CD4-positive, CD25-positive, alpha-beta regulatory T cell (primary cell): ENCODE measurements around the gene NKD1. TPM values are rescaled to one million over a fixed set of nuclear protein-coding genes. Genes with fewer than 3 reads are reported as not detected.

ENCODE experiments used
- ATAC-seq, 2 donors: fragments of 150-1000 bp; cut with Tn5 transposase; one replicate each; pipeline ENCODE4 v1.10.0; 2021; ENCODE audit warnings: low read depth in 2 of 2, moderate number of reproducible peaks in 2 of 2, moderate library complexity in 1 of 2
- DNase-seq, 3 donors: peaks; one replicate each; pipeline versions ENCODE4 v3.0.0 to v3.0.0-alpha.2; 2012 to 2022; ENCODE audit warnings: mixed read lengths in 1 of 3
- H3K27ac ChIP-seq: one replicate; pipeline ENCODE4 v1.7.0; 2013; ENCODE audit warnings: mild to moderate bottlenecking, low read length; ENCODE audit not compliant: insufficient read depth, poor library complexity, severe bottlenecking
- H3K27me3 ChIP-seq: one replicate; pipeline ENCODE4 v1.7.0; 2013; ENCODE audit warnings: low read length; ENCODE audit not compliant: control insufficient read depth, insufficient read depth
- H3K36me3 ChIP-seq: one replicate; pipeline ENCODE4 v1.7.0; 2013; ENCODE audit warnings: mild to moderate bottlenecking, low read length, moderate library complexity; ENCODE audit not compliant: control insufficient read depth, insufficient read depth
- H3K4me1 ChIP-seq: 2 replicates; pipeline ENCODE4 v1.7.0; 2013; ENCODE audit warnings: mild to moderate bottlenecking, low read length; ENCODE audit not compliant: insufficient read depth, control insufficient read depth, poor library complexity, severe bottlenecking
- H3K4me3 ChIP-seq: one replicate; pipeline ENCODE4 v1.7.0; 2013; ENCODE audit warnings: low read depth, mild to moderate bottlenecking, low read length, moderate library complexity
- H3K9me3 ChIP-seq, 2 experiments: 1 replicate in 1 of 2; 2 replicates in 1 of 2; pipeline ENCODE4 v1.7.0; 2013; ENCODE audit warnings: low read length in 2 of 2, mild to moderate bottlenecking in 1 of 2, moderate library complexity in 1 of 2; ENCODE audit not compliant: control insufficient read depth in 2 of 2
- H3K27ac Mint-ChIP-seq, 3 donors: one replicate each; pipeline ENCODE4 v1.8.0; 2020 to 2022; ENCODE audit warnings: mild to moderate bottlenecking in 3 of 3, mixed read lengths in 3 of 3, moderate library complexity in 2 of 3
- H3K27me3 Mint-ChIP-seq: one replicate; pipeline ENCODE4 v1.8.0; 2022; ENCODE audit warnings: mild to moderate bottlenecking, mixed read lengths
- H3K36me3 Mint-ChIP-seq: one replicate; pipeline ENCODE4 v1.8.0; 2020; ENCODE audit warnings: mixed read lengths
- H3K4me1 Mint-ChIP-seq, 4 donors: one replicate each; pipeline ENCODE4 v1.8.0; 2020 to 2022; ENCODE audit warnings: mixed read lengths in 4 of 4, mild to moderate bottlenecking in 1 of 4
- H3K4me3 Mint-ChIP-seq, 4 donors: one replicate each; pipeline ENCODE4 v1.8.0; 2020 to 2022; ENCODE audit warnings: mild to moderate bottlenecking in 4 of 4, mixed read lengths in 4 of 4, moderate library complexity in 3 of 4
- H3K9me3 Mint-ChIP-seq, 7 donors: one replicate each; pipeline ENCODE4 v1.8.0; 2020 to 2022; ENCODE audit warnings: mixed read lengths in 7 of 7, mild to moderate bottlenecking in 3 of 7, moderate library complexity in 2 of 7
- polyA plus RNA-seq, 4 donors: library from polyadenylated mRNA; unstranded; fragments of 300-500 nt; fragmentation: Illumina TruSeq; gene quantifications; one replicate each; pipeline ENCODE4 v1.2.3, GENCODE V29; 2021
- total RNA-seq: library from RNA; stranded (reverse); gene quantifications from one replicate; pipeline ENCODE4 v1.2.3, GENCODE V29; 2022

The NKD1 gene
- total and polyA plus RNA-seq, 5 donors from 2014 or later: 0.10 to 2.4 (median 0.65) TPM; not detected in 1

DNA sequence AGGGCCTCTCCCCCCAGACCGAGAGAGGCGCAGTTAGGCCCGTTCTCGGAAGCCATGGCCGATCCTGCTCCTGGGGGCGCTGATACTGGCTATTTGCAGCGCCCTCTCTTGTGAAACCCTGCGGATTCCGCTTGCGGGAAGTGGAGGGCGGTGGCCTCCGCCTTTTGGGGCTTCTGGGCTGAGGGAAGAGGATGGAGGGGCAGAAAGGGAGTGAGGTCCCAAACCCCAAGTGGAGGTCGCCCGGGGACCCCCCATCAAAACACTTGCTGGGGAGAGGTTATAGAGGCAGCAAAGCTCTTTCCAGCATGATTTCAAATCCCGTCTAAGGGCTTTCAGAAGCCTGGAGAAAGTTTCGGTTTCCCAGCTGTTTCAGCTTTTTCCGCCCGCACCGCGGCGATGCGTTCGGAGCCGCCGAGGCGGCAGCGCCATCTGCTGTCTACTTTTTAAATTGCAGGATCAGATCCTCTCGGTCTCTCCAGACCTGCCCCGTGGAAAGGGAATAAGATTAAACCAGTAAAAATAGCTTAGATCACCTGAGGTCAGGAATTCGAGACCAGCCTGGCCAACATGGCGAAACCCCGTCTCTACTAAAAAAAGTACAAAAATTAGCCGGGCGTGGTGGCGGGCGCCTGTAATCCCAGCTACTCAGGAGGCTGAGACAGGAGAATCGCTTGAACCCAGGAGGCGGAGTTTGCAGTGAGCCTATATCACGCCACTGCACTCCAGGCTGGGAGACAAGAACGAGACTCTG, 117.1 kb downstream of the NKD1 start:
- no peak overlapping the region for H3K27ac ChIP-seq
- peak overlapping the region; percentile 64 for H3K4me3 ChIP-seq
- H3K4me1 ChIP-seq: peaks cover 30% of the 10 kb centered on the region
- Mint-ChIP-seq H3K27ac (peak overlapping the region; percentile 85 to 95 (median 94)), H3K27me3 (no peaks in the 10 kb centered on the region), H3K4me1 (peaks cover 17 to 41% (median 22%) of the 10 kb centered on the region in 4 donors), H3K9me3 (peaks cover 0 to 4% (median 0%) of the 10 kb centered on the region in 7 donors), H3K36me3 (peaks cover 26% of the 10 kb centered on the region), H3K4me3 (peak overlapping the region; percentile 73 to 88 (median 82))
- H3K27me3 ChIP-seq: no peaks in the 10 kb centered on the region
- peaks cover 24% of the 10 kb centered on the region for H3K36me3 ChIP-seq
- DNase-seq (peak; percentile 69 to 81 (median 69)), ATAC-seq (peak; percentile 41 to 59)
- H3K9me3 ChIP-seq: no peaks in the 10 kb centered on the region

DNA sequence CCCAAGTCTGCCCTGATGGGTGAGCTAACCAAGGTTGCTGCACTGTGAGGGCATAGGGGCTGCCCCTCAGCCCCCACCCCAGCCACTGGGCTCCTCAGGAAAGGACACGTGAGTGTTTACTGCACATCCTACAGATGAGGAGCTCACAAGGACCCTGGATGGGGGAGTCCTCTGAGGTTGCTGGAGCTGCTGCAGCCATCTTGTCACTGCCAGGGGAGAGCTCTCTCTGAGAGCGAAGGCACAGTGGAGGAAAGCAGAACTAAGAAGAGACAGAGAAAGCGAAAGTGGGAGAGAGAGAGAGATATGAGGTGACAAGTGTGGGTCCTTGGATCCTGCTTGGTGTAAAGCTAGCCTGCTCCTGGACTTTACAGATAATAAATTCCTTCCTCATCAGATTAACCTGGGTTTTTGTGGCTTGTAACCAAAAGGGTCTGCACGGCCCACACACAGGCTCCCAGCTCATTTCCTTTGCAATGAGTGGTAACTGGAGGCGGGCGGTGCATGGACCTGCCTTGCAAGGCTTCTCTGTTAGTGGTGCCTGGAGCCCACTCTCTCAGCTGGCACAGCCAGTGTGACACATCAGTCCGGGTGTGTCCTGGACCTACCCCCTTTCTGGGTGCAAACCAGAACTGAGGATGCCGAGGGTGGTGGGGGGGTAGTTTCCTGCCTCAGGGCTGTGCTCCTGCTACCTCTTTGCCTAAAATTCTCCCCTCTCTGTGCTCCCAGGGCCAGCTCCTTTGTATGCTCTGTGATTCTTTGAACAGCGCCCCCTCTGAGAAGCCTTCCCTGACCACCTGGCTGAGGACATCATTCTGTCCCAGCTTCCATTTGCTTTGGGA, 118.7 kb downstream of the NKD1 start:
- no peaks in the 10 kb centered on the region for H3K27me3 Mint-ChIP-seq
- Histone ChIP-seq H3K36me3 (peaks cover 39% of the 10 kb centered on the region), H3K4me3 (peak overlapping the region; percentile 80), H3K27ac (peak overlapping the region; percentile 60), H3K27me3 (no peaks in the 10 kb centered on the region), H3K4me1 (peaks cover 30% of the 10 kb centered on the region), H3K9me3 (peaks cover 4% of the 10 kb centered on the region in 2 experiments)
- H3K9me3 Mint-ChIP-seq: peaks cover 0 to 4% (median 3%) of the 10 kb centered on the region in 7 donors
- peak in 1 of 3 donors; percentile 69 for DNase-seq
- peaks cover 26 to 41% (median 28%) of the 10 kb centered on the region in 4 donors for H3K4me1 Mint-ChIP-seq
- H3K4me3 Mint-ChIP-seq: peak overlapping the region; percentile 79 to 84 (median 82)
- ATAC-seq: peak; percentile 51 to 60
- peak overlapping the region; percentile 93 to 94 (median 94) for H3K27ac Mint-ChIP-seq
- H3K36me3 Mint-ChIP-seq: peaks cover 41% of the 10 kb centered on the region

GRCh38 chr16:50667497-50668367, 119.5 kb downstream of the NKD1 start:
- DNase-seq: peak in 1 of 3 donors; percentile 44
- peaks cover 26 to 41% (median 28%) of the 10 kb centered on the region in 4 donors for H3K4me1 Mint-ChIP-seq
- no peaks in the 10 kb centered on the region for H3K27me3 Mint-ChIP-seq
- Histone ChIP-seq H3K27me3 (no peaks in the 10 kb centered on the region), H3K9me3 (peaks cover 13% of the 10 kb centered on the region in 2 experiments), H3K4me1 (peaks cover 30% of the 10 kb centered on the region), H3K4me3 (no peak overlapping the region), H3K36me3 (peaks cover 47% of the 10 kb centered on the region), H3K27ac (peak overlapping the region; percentile 60)
- peak overlapping the region; percentile 93 to 94 (median 94) for H3K27ac Mint-ChIP-seq
- peaks cover 0 to 8% (median 3%) of the 10 kb centered on the region in 7 donors for H3K9me3 Mint-ChIP-seq
- peak overlapping the region; percentile 79 to 84 (median 82) for H3K4me3 Mint-ChIP-seq
- peaks cover 45% of the 10 kb centered on the region for H3K36me3 Mint-ChIP-seq
- peak in 1 of 2 donors; percentile 22 for ATAC-seq

DNA sequence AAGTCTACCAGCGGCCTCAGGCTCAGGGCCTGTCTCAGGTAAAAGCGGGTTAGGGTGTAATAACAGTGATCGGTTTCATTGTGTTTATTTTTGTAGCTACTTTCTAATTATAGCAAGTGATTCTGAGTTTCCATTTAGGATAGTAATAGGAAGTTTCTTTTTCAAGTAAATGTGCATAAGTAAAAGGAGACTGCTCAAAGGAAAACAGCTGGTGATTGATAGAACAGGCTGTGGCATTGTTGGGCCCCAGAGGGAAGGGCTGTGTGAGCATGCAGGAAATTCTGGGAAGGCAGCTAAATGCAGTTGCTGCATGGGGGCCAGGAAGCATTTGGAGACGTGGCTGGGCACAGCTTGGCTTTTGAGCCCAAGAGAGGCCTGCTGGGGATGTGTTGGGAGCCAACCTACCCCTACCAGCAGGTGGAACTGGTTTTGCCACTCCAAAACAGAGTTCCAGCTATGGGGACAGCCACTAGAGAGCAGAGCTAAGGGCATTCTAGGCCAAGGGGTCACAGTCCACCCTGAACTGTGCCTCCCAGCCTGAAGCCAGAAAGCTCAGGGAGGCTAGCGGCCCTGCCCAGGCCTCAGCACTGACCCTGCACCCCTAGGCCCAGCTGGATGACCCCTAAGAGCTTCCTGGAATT, 120.3 kb downstream of the NKD1 start:
- no peak overlapping the region for H3K4me3 ChIP-seq
- H3K27ac Mint-ChIP-seq: peak overlapping the region; percentile 70 to 94 (median 94)

DNA sequence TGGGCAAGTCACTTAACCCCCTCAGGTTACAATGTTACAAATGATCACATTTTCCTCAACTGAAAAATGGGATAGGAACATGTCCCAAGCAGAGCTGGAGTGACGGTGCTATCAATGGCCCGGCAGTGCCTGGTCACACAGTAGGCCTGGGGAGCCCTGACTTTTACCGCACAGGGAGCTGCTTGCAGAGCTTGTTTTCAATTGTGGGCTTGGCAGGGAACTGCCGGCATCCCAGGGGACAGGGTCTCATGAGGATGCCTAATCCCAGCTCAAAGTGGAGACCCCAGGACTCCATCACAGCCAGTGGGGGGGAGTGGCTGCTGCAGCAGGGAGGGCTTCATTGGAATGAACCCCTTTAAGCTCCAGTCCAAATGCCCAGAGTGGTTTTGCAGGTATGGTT, 121.5 kb downstream of the NKD1 start:
- Histone ChIP-seq H3K4me3 (no peak overlapping the region), H3K4me1 (peaks cover 29% of the 10 kb centered on the region), H3K36me3 (peaks cover 67% of the 10 kb centered on the region), H3K9me3 (peaks cover 16 to 27% of the 10 kb centered on the region in 2 experiments), H3K27me3 (no peaks in the 10 kb centered on the region), H3K27ac (no peak overlapping the region)
- peaks cover 26 to 38% (median 29%) of the 10 kb centered on the region in 4 donors for H3K4me1 Mint-ChIP-seq
- H3K9me3 Mint-ChIP-seq: peaks cover 0 to 9% (median 4%) of the 10 kb centered on the region in 7 donors
- no peaks in the 10 kb centered on the region for H3K27me3 Mint-ChIP-seq
- ATAC-seq (no peak), DNase-seq (no peak)
- H3K36me3 Mint-ChIP-seq: peaks cover 58% of the 10 kb centered on the region
- peak overlapping the region in 1 of 3 donors; percentile 60 for H3K27ac Mint-ChIP-seq
- H3K4me3 Mint-ChIP-seq: no peak overlapping the region

More for the DNA sequence above, 120.3 kb downstream of the NKD1 start:
- H3K36me3 ChIP-seq: peaks cover 55% of the 10 kb centered on the region
- Mint-ChIP-seq H3K4me1 (peaks cover 26 to 41% (median 28%) of the 10 kb centered on the region in 4 donors), H3K9me3 (peaks cover 0 to 9% (median 4%) of the 10 kb centered on the region in 7 donors), H3K4me3 (peak overlapping the region in 2 of 4 donors; percentile 8 to 81), H3K27me3 (no peaks in the 10 kb centered on the region), H3K36me3 (peaks cover 48% of the 10 kb centered on the region)
- H3K27ac ChIP-seq: peak overlapping the region; percentile 16
- H3K9me3 ChIP-seq: peaks cover 13 to 19% of the 10 kb centered on the region in 2 experiments
- H3K4me1 ChIP-seq: peaks cover 30% of the 10 kb centered on the region
- no peaks in the 10 kb centered on the region for H3K27me3 ChIP-seq
- DNase-seq: no peak
- no peak for ATAC-seq

DNA sequence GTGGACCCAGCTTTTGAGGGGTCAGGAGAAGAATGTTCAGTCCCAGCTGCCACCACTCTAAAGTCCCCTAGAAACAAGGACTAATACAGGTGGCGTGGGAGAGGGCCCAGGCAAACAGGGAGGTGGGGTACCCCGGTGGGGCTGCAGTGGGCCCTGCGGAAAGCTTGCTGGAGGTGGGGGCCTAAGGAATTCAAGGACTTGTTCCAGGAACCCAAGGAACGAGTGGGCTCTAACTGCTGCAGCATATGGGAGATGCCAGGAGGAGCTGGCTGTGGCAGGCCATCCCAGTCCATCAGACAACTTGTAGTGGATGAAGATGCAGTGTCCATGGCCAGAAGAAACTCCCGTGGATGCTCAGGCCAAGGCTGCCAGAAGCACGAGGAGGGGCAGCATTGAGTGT, 122.3 kb downstream of the NKD1 start:
- Mint-ChIP-seq H3K4me3 (peak overlapping the region in 1 of 4 donors; percentile 54), H3K4me1 (peaks cover 22 to 34% (median 28%) of the 10 kb centered on the region in 4 donors), H3K9me3 (peaks cover 0 to 10% (median 4%) of the 10 kb centered on the region in 7 donors), H3K36me3 (peaks cover 66% of the 10 kb centered on the region), H3K27me3 (no peaks in the 10 kb centered on the region), H3K27ac (peak overlapping the region in 1 of 3 donors; percentile 59)
- Histone ChIP-seq H3K27ac (no peak overlapping the region), H3K4me3 (no peak overlapping the region), H3K36me3 (peaks cover 75% of the 10 kb centered on the region), H3K9me3 (peaks cover 16 to 27% of the 10 kb centered on the region in 2 experiments), H3K4me1 (peaks cover 22% of the 10 kb centered on the region), H3K27me3 (no peaks in the 10 kb centered on the region)
- DNase-seq (no peak), ATAC-seq (no peak)
